A549 (cell line): ENCODE measurements around the gene CUX1. TPM values are rescaled to one million over a fixed set of nuclear protein-coding genes. Genes with fewer than 3 reads are reported as not detected.
A peak's percentile ranks its signal among the peaks of the same experiment; 100 is the strongest.

ENCODE experiments used
- ATAC-seq, 2 experiments: fragments of 200-7000 bp in 1 of 2; fragments of >200 bp in 1 of 2; cut with Nextera tagmentation in 1 of 2; cut with Tn5 transposase in 1 of 2; 3 replicates each; pipeline versions ENCODE4 v1.8.0 to v1.9.1; 2018 to 2020; ENCODE audit warnings: mild to moderate bottlenecking in 1 of 2, moderate library complexity in 1 of 2
- CTCF ChIA-PET: fragments of 300-600 bp; sonication (Branson Sonifier 250); formaldehyde crosslinking; extraction: SDS; loops from one replicate; lab custom pipeline; 2021; ENCODE audit warnings: antibody characterized with exemption, inconsistent platforms; lab: Yijun Ruan, JAX
- POLR2A ChIA-PET: fragments of 350-600 bp; formaldehyde crosslinking; extraction: SDS; loops from one replicate; lab custom pipeline; 2021; ENCODE audit warnings: antibody characterized with exemption, inconsistent platforms; lab: Yijun Ruan, JAX
- DNase-seq, 2 experiments: peaks; one replicate each; pipeline versions ENCODE4 v3.0.0 to v3.0.0-alpha.2; 2011 to 2016; ENCODE audit warnings: low read depth in 1 of 2, low spot score in 1 of 2
- FAIRE-seq: peaks from 2 replicates; lab custom pipeline; 2011; peaks lifted over from hg19 to GRCh38; lab: Jason Lieb, UNC
- H3K27ac ChIP-seq, 2 experiments: fragments of >200 bp; sonication (Bioruptor Twin); formaldehyde crosslinking; 3 replicates each; pipeline ENCODE4 v1.5.1; 2016 to 2017
- H3K4me1 ChIP-seq: fragments of >200 bp; sonication (Bioruptor Twin); formaldehyde crosslinking; 3 replicates; pipeline ENCODE4 v1.6.1; 2016
- H3K4me2 ChIP-seq: fragments of >200 bp; sonication (Bioruptor Twin); formaldehyde crosslinking; 3 replicates; pipeline ENCODE4 v1.6.1; 2016
- H3K4me3 ChIP-seq: fragments of >200 bp; sonication (Bioruptor Twin); formaldehyde crosslinking; 3 replicates; pipeline ENCODE4 v1.5.1; 2016
- H3K9me3 ChIP-seq: fragments of >200 bp; sonication (Bioruptor Twin); formaldehyde crosslinking; 3 replicates; pipeline ENCODE4 v1.6.1; 2016
- BHLHE40 ChIP-seq: IDR thresholded peaks from 2 replicates; pipeline ENCODE4 v1.6.1; 2012; ENCODE audit warnings: low read depth, low read length, inconsistent platforms
- CBX2 ChIP-seq: fragments of 200-600 bp; sonication (generic); IDR thresholded peaks from 2 replicates; pipeline ENCODE4 v1.6.1; 2016; ENCODE audit warnings: low read depth, mild to moderate bottlenecking, borderline replicate concordance
- CEBPB ChIP-seq, 2 experiments: fragments of >200 bp in 1 of 2; sonication (Bioruptor Twin) in 1 of 2; formaldehyde crosslinking in 1 of 2; IDR thresholded peaks; 2 replicates each; pipeline ENCODE4 v1.6.1; 2012 to 2016
- CTCF ChIP-seq: fragments of >200 bp; sonication (Bioruptor Twin); formaldehyde crosslinking; IDR thresholded peaks from 3 replicates; pipeline ENCODE4 v1.5.1; 2016
- E2F6 ChIP-seq: IDR thresholded peaks from 2 replicates; pipeline ENCODE4 v1.6.1; 2012; ENCODE audit warnings: low read depth, borderline replicate concordance
- HES2 ChIP-seq: fragments of >200 bp; sonication (Bioruptor Twin); formaldehyde crosslinking; IDR thresholded peaks from 2 replicates; pipeline ENCODE4 v1.6.1; 2016
- JUN ChIP-seq, 2 experiments: fragments of >200 bp; sonication (Bioruptor Twin); formaldehyde crosslinking; IDR thresholded peaks; 2 replicates in 1 of 2; 3 replicates in 1 of 2; pipeline ENCODE4 v1.6.1; 2016 to 2017
- KDM5A ChIP-seq: fragments of 200-600 bp; sonication (generic); IDR thresholded peaks from 2 replicates; pipeline ENCODE4 v1.6.1; 2016; ENCODE audit warnings: antibody characterized with exemption, mild to moderate bottlenecking
- MAZ ChIP-seq: fragments of 150-350 bp; IDR thresholded peaks from 2 replicates; pipeline ENCODE4 v1.6.1; 2014; ENCODE audit warnings: antibody characterized with exemption, low read depth, low read length, borderline replicate concordance
- NFE2L2 ChIP-seq: fragments of 150-350 bp; conservative IDR thresholded peaks from 2 replicates; pipeline ENCODE4 v1.6.1; 2014; ENCODE audit warnings: low read length
- NPAS2 ChIP-seq: fragments of 250-450 bp; sonication (Bioruptor Pico); IDR thresholded peaks from 2 replicates; pipeline ENCODE4 v1.8.0; 2022; ENCODE audit warnings: mild to moderate bottlenecking, moderate library complexity, borderline replicate concordance
- NR3C1 ChIP-seq: fragments of >200 bp; sonication (Bioruptor Twin); formaldehyde crosslinking; IDR thresholded peaks from 3 replicates; pipeline ENCODE4 v1.6.1; 2017
- PHF8 ChIP-seq: fragments of 200-600 bp; sonication (generic); IDR thresholded peaks from 2 replicates; pipeline ENCODE4 v1.6.1; 2016; ENCODE audit warnings: low read depth, mild to moderate bottlenecking, antibody characterized with exemption, moderate library complexity, borderline replicate concordance
- POLR2AphosphoS2 ChIP-seq: conservative IDR thresholded peaks from 2 replicates; pipeline ENCODE4 v1.6.1; 2012; ENCODE audit warnings: low read length, improper control_type of control experiment, inconsistent platforms
- RAD21 ChIP-seq, 2 experiments: fragments of >200 bp in 1 of 2; sonication (Bioruptor Twin) in 1 of 2; formaldehyde crosslinking in 1 of 2; IDR thresholded peaks in 1 of 2; conservative IDR thresholded peaks in 1 of 2; 2 replicates in 1 of 2; 3 replicates in 1 of 2; pipeline ENCODE4 v1.6.1; 2012 to 2018; ENCODE audit warnings: inconsistent platforms in 1 of 2
- SREBF2 ChIP-seq: fragments of 450-650 bp; IDR thresholded peaks from 2 replicates; pipeline ENCODE4 v1.6.1; 2014; ENCODE audit warnings: mild to moderate bottlenecking, moderate library complexity
- TP53 ChIP-seq: fragments of 250-450 bp; sonication (Bioruptor Pico); IDR thresholded peaks from 2 replicates; pipeline ENCODE4 v1.5.0; 2021; ENCODE audit warnings: mild to moderate bottlenecking, moderate library complexity
- WGBS: methylation state at CpG from one replicate; pipeline ENCODE4 v1.1.6; 2017; ENCODE audit errors: missing lambda C conversion rate; 5-methylcytosine and 5-hydroxymethylcytosine counted together
- polyA plus RNA-seq, 4 experiments: library from polyadenylated mRNA; depleted of rRNA in 3 of 4; stranded (reverse); fragments of >200 nt; fragmentation: RNase III in 1 of 4; extraction: RNeasy Plus Mini Kit Qiagen cat#74134 plus additional on column Dnase treatment in 1 of 4; gene quantifications; 2 replicates in 3 of 4; 3 replicates in 1 of 4; pipeline ENCODE4 v1.2.3, GENCODE V29; 2011 to 2017
- TF ChIP-seq, protein P1 (sequence below): IDR thresholded peaks from 2 replicates; pipeline ENCODE4 v1.6.1; 2012
- TF ChIP-seq, protein P2 (sequence below): fragments of 250-450 bp; sonication (Bioruptor Pico); IDR thresholded peaks from 2 replicates; pipeline ENCODE4 v1.5.0; 2021; ENCODE audit warnings: mild to moderate bottlenecking, moderate library complexity, borderline replicate concordance

The CUX1 gene
- polyA plus RNA-seq, 2 of the 4 experiments (the other 2 are of a cell fraction) = 32.7 to 33.4 TPM

- Histone ChIP-seq H3K9me3 (no peaks in the 10 kb centered on the region), H3K4me2 (no peak overlapping the region), H3K4me1 (no peaks in the 10 kb centered on the region), H3K27ac (no peak overlapping the region), H3K4me3 (no peak overlapping the region)
- DNase-seq = no peak
- WGBS = 81% methylated on average over 14 of the region's 22 CpGs
- TF ChIP-seq TP53 = no peak
- TF ChIP-seq RAD21 (conservative IDR thresholded peaks at IDR 0.05 in 1 of 2, IDR thresholded peaks at IDR 0.05 in 1 of 2) = no peak
- TF ChIP-seq MAZ = no peak
- no peak for TF ChIP-seq CBX2
- no peak for TF ChIP-seq HES2
- no peak for TF ChIP-seq BHLHE40
- no peak for TF ChIP-seq CTCF
- TF ChIP-seq, protein P1, sequence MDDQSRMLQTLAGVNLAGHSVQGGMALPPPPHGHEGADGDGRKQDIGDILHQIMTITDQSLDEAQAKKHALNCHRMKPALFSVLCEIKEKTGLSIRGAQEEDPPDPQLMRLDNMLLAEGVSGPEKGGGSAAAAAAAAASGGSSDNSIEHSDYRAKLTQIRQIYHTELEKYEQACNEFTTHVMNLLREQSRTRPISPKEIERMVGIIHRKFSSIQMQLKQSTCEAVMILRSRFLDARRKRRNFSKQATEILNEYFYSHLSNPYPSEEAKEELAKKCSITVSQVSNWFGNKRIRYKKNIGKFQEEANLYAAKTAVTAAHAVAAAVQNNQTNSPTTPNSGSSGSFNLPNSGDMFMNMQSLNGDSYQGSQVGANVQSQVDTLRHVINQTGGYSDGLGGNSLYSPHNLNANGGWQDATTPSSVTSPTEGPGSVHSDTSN = no peak
- TF ChIP-seq NR3C1 = no peak
- TF ChIP-seq JUN (IDR thresholded peaks at IDR 0.05) = no peak
- TF ChIP-seq E2F6 = no peak
- TF ChIP-seq, protein P2, sequence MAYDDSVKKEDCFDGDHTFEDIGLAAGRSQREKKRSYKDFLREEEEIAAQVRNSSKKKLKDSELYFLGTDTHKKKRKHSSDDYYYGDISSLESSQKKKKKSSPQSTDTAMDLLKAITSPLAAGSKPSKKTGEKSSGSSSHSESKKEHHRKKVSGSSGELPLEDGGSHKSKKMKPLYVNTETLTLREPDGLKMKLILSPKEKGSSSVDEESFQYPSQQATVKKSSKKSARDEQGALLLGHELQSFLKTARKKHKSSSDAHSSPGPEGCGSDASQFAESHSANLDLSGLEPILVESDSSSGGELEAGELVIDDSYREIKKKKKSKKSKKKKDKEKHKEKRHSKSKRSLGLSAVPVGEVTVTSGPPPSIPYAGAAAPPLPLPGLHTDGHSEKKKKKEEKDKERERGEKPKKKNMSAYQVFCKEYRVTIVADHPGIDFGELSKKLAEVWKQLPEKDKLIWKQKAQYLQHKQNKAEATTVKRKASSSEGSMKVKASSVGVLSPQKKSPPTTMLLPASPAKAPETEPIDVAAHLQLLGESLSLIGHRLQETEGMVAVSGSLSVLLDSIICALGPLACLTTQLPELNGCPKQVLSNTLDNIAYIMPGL = no peak
- TF ChIP-seq NPAS2 (CRISPR knock-in tag) = no peak
- TF ChIP-seq PHF8 = no peak
- TF ChIP-seq SREBF2 = no peak
- TF ChIP-seq NFE2L2 = no peak
- TF ChIP-seq CEBPB (IDR thresholded peaks at IDR 0.05) = no peak
- ChIA-PET CTCF (no interaction called here), POLR2A (no interaction called here)
- no peak for FAIRE-seq
- ATAC-seq = no peak
Observed at GRCh38 chr7:102313997-102314780, 496.8 kb downstream of the CUX1 start.

DNA sequence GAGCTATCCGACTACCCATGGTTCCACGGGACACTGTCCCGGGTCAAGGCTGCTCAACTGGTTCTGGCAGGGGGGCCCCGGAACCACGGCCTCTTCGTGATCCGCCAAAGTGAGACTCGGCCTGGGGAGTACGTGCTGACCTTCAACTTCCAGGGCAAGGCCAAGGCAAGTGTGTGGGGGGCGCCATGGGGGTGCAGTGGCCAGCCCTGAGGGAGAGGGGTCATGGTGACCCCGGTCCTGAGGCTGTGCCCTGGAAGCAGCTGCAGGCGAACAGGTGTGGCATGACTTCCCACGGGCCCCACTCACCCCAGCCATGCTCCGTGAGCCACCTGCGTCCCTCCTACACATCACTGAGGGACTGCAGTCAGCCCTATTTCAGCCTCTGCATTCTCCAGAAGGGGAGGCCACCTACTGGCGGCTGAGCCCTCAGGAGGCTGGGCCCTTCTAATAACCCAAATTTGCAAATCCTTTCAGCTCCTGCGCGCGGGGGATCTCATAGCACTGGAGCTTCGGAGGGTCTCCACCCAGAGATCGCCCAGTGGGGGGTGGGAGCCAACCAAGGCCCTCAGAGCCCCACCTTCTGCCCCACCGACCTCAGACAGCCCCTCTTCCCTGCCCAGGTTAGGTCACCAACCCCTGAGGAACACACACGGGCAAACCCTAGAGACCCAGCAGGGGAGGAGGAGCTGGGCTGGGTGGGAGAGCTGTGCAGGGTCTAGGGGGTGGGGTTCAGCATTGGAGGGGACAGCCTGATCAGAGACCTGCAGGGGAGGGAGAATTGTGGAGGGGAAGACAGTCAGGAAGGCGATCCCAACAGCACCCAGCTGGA is 500.0 kb downstream of the CUX1 start:
- ATAC-seq = peak; percentile 32 to 58; a peak in 2 of 6 replicates
- no peak for FAIRE-seq

More for the DNA sequence above, 500.0 kb downstream of the CUX1 start:
- H3K4me2 ChIP-seq = no peak overlapping the region
- ChIA-PET POLR2A (no interaction called here), CTCF (interaction anchor here (1.4 to 1.5 kb wide), 2 partner anchors 13 to 715 kb away, joined by 3 read pairs; no protein-coding TSS in a partner anchor)
- no peak overlapping the region for H3K4me3 ChIP-seq
- H3K4me1 ChIP-seq = no peaks in the 10 kb centered on the region
- DNase-seq = no peak
- TF ChIP-seq POLR2AphosphoS2 = no peak
- no peak for TF ChIP-seq KDM5A
- WGBS = 80% methylated on average over 15 of the region's 24 CpGs
- no peak overlapping the region for H3K27ac ChIP-seq
- no peaks in the 10 kb centered on the region for H3K9me3 ChIP-seq
